GM12874 (cell line): ENCODE results near the gene OBI1.

Experiments
- TF ChIP-seq, protein P1 (sequence below): IDR thresholded peaks from 2 replicates; pipeline ENCODE4 v1.5.1; 2011; ENCODE audit warnings: low read depth, mild to moderate bottlenecking, control low read depth, low read length, moderate library complexity; ENCODE audit not compliant: insufficient read depth

Gene OBI1

DNA sequence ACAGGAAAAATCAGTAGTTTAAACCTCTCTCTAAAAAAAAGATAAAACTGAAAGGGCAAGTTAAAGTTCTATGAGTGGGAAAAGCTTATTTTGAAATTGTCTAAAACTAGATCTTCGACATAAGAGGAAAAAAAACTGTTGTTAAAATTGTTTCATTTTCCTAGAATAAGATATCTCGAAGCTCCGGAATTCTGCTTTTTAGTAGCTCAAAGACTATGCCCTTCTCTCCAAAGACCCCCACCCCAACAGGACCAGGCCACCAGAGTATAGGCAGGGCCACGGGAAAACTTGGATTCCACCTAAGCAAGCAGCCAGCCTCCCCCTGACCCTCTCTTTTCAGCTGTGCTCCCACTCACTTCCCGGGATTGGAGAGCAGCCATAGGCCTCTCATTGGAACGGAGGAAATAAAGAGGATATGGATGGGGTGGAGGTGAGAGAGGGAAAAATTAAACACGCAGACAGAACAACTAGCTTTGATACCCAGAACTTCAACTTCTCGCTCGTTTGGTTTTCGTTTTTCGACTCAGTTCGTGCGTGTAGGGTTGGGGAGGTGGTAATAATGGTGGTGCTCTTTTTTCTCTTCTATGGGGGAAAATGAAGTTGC is 58.6 kb downstream of the OBI1 start:
- TF ChIP-seq, protein P1, sequence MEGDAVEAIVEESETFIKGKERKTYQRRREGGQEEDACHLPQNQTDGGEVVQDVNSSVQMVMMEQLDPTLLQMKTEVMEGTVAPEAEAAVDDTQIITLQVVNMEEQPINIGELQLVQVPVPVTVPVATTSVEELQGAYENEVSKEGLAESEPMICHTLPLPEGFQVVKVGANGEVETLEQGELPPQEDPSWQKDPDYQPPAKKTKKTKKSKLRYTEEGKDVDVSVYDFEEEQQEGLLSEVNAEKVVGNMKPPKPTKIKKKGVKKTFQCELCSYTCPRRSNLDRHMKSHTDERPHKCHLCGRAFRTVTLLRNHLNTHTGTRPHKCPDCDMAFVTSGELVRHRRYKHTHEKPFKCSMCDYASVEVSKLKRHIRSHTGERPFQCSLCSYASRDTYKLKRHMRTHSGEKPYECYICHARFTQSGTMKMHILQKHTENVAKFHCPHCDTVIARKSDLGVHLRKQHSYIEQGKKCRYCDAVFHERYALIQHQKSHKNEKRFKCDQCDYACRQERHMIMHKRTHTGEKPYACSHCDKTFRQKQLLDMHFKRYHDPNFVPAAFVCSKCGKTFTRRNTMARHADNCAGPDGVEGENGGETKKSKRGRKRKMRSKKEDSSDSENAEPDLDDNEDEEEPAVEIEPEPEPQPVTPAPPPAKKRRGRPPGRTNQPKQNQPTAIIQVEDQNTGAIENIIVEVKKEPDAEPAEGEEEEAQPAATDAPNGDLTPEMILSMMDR, result no peak

DNA sequence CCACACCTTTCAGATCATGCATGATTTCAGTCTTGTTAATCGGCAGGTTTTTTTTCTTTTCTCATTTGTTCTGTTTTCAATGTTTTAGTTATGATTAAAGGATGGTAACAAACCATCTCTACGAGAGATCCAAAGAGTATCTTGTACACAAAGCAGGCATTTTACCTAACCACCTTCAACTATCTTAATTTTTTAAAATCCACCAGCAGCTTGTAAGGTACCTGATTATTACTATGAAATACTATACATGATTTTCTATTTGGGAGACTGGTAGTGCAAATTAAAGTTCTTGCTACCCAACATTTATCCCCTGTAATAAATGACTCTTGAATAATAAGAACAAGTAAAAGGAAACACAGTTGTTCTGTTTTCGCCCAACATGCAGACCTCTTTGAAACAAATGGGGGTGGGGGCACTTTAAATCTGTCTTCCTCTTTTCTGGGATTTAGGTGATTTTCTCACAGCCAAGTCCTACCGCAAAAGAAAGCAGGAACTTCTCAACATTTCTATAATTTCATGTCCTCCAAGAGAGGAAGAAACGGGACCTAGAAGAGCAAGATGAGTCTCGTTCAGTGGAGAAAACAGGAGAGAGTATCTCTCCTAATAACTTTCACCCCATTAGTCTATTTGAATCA is 59.2 kb downstream of the OBI1 start:
- TF ChIP-seq, protein P1, result no peak

DNA sequence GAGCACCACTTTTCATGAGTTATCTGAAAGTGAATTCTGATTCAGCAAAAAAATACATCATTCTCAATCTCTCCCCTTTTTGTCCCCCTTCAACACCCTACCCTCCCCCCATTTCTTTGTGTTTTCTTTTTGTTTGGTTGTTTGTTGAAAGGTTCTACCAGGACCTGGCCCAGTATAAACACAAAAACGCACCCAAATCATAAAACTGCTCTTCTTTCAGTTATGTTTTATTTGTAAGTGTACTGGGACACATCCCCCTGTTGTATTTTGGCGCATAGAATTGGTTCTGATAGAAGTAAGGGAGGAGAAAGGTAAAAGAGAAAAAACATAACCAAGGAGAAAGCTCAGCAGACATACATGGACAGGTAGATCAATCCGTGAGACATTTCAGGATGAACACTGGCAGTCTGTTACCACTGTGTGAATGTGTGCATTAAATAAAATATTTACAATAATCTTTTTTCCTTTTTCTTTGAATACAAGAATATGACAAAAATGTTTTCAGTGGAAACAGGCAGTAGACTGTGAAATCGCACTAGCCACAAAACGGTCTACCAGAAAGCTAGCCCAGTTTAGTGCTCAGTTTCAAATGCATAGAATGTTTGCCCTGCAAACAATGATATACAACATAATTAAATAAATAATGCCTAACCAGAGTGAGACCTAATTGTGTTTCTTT is 59.9 kb downstream of the OBI1 start:
- TF ChIP-seq, protein P1, result no peak

DNA sequence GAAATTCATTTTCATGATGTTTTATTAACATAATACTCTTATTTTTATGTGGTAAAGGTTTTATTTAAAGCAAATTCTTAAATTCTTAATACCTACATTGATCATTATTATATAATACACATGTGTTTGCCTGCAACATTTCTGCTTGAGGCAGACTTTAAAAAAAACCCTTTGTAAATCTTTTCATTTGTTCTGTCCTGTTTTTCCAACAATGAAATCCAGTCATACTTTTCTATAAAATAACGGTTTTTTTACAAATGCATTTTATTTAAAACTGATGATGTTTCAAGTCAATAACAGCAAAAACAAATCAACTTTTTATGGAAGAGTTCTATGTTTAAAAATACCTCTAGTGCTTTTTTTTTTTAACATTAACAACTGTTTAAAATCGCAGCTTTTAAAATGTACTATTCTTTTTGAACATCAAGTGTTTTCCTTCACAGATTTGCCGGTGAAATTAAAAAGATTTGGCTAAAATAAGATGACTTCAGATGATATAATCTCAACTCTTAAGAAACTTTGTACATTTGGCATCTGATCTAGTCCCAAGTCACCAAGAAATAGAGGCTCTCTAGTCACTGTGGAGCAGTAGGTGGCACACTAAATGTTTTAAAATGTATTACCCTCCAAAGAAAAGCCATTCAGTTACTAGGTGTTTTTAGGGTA is 60.7 kb downstream of the OBI1 start:
- TF ChIP-seq, protein P1, result no peak

DNA sequence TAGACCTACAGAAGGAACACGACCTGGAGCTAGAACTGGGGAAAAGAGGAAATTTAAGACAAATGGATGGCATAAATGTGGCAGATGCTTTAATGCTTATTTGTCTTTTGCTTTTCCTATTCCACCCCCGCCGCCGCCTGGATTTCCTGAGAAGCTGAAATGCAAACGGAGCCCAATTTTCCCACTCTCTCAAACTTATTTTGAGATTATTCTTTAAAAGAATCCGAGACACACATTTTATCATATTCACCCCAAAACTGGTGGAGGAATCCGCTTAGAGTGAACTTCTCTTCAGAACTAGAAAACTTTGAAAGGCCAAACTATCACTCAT is 61.4 kb downstream of the OBI1 start:
- TF ChIP-seq, protein P1, result no peak

DNA sequence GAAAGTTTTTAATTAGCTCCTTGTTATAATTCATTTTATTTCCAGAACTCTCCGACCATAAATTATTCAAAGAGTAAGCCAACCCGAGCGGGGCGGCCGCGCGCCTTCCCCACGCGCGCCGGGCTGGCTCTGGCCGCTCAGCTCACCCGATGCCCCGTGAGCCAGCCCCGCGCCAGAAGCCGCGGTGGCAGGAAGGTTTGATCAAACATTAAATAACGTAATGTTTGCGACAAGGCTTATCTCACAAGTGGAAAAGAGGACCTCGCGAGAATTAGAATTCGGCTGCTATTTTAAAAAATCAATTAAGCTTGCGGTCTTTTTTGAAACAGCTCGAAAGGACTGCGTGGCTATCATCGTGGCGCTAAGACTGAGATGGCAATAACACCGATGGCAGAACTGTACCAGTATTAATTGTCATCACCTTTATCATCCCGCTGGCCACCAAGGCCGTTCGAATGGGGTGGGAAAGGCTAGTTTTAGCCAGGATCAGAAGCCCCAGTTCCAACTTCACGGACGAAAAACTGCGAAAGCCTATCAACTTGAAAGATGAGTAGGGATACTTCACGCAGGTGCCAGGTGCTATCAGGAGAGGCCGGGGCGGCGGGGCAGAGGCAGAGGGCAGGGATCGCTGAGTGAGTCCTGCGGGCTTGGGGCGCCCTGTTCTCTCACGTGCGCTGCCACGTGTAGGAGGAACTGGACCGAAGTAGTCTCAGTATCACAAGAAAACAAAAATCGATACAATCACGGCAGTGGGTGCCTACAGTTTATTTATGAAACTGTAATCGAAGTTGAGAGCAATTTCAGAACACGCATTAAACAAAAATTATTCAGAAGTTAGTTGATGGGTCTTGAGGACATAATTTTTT is 62.0 kb downstream of the OBI1 start:
- TF ChIP-seq, protein P1, result no peak

DNA sequence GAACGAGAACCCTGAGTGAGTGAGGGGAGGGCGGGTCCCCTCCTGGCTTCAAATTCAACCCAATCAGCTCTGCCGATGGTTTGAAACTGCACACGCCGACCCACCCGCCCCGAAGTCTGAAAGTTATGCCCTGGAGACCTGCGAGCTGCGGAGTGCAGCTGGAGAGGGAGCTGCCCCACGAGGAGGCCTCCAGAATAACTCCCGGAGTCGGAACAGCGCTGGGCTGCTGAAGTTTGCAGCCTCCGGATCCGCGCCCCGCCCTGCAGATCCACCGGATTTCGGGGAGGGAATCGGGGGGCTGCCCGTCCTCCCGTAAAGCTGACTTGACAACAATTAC is 62.6 kb downstream of the OBI1 start:
- TF ChIP-seq, protein P1, result no peak
